SK-N-SH (cell line): Measurements from ENCODE around the gene JMJD1C. TPM values are rescaled to one million over a fixed set of nuclear protein-coding genes. Genes with fewer than 3 reads are reported as not detected.

Source experiments
- CTCF ChIA-PET: fragments of 300-600, 350-600 bp; formaldehyde crosslinking; extraction: SDS; loops from one replicate; lab custom pipeline; 2021; lab: Yijun Ruan, JAX
- POLR2A ChIA-PET: fragments of 350-600 bp; sonication (Branson Sonifier 250); formaldehyde crosslinking; extraction: SDS; loops from one replicate; lab custom pipeline; 2020; ENCODE audit warnings: antibody characterized with exemption, inconsistent platforms; lab: Yijun Ruan, JAX
- DNase-seq: peaks from one replicate; pipeline ENCODE4 v3.0.0; 2012
- H2AFZ ChIP-seq: fragments of 200-600 bp; sonication (generic); 2 replicates; pipeline ENCODE4 v1.8.1; 2016; ENCODE audit warnings: antibody characterized with exemption, mild to moderate bottlenecking, low read depth
- H3F3A ChIP-seq: fragments of 200-600 bp; sonication (generic); replicated peaks from 2 replicates; pipeline ENCODE3; 2016; ENCODE audit warnings: antibody characterized with exemption, mild to moderate bottlenecking; ENCODE audit not compliant: insufficient read depth
- H3K27ac ChIP-seq, 2 experiments: fragments of 200-500 bp in 1 of 2; fragments of 200-600 bp in 1 of 2; sonication (Bioruptor generic) in 1 of 2; sonication (generic), shearing (Covaris generic) in 1 of 2; 2 replicates each; pipeline versions ENCODE4 v1.5.1 to v1.6.1; 2014 to 2016; ENCODE audit warnings: low read depth in 2 of 2, inconsistent platforms in 1 of 2, low read length in 1 of 2, mild to moderate bottlenecking in 1 of 2, mixed read lengths in 1 of 2
- H3K27me3 ChIP-seq: fragments of 200-600 bp; sonication (generic), shearing (Covaris generic); 2 replicates; pipeline ENCODE4 v1.6.1; 2016; ENCODE audit warnings: mixed run types; ENCODE audit not compliant: insufficient read depth
- H3K36me3 ChIP-seq, 2 experiments: fragments of 200-500 bp in 1 of 2; fragments of 200-600 bp in 1 of 2; sonication (Bioruptor generic) in 1 of 2; sonication (generic) in 1 of 2; replicated peaks in 1 of 2; 2 replicates each; pipeline versions ENCODE3 to v1.5.1; 2014 to 2016; ENCODE audit warnings: low read length in 1 of 2, mild to moderate bottlenecking in 1 of 2; ENCODE audit not compliant: insufficient read depth in 2 of 2, control insufficient read depth in 1 of 2
- H3K4me1 ChIP-seq, 2 experiments: fragments of 200-500 bp in 1 of 2; fragments of 200-600 bp in 1 of 2; sonication (Bioruptor generic) in 1 of 2; sonication (generic), shearing (Covaris generic) in 1 of 2; 2 replicates each; pipeline versions ENCODE4 v1.5.1 to v1.6.1; 2014 to 2016; ENCODE audit warnings: low read depth in 1 of 2, low read length in 1 of 2, mixed run types in 1 of 2; ENCODE audit not compliant: insufficient read depth in 2 of 2, control insufficient read depth in 1 of 2
- H3K4me2 ChIP-seq: fragments of 200-600 bp; sonication (generic), shearing (Covaris generic); 2 replicates; pipeline ENCODE4 v1.6.1; 2017; ENCODE audit warnings: mixed run types
- H3K4me3 ChIP-seq, 2 experiments: fragments of 200-500 bp in 1 of 2; fragments of 200-600 bp in 1 of 2; sonication (Bioruptor generic) in 1 of 2; sonication (generic), shearing (Covaris generic) in 1 of 2; 2 replicates each; pipeline versions ENCODE4 v1.5.1 to v1.8.1; 2014 to 2016; ENCODE audit warnings: low read depth in 2 of 2, inconsistent platforms in 1 of 2, low read length in 1 of 2, mild to moderate bottlenecking in 1 of 2, mixed read lengths in 1 of 2, moderate library complexity in 1 of 2
- H3K79me2 ChIP-seq: fragments of 200-600 bp; sonication (generic); 2 replicates; pipeline ENCODE4 v1.8.1; 2017; ENCODE audit warnings: mild to moderate bottlenecking; ENCODE audit not compliant: insufficient read depth
- H3K9ac ChIP-seq: fragments of 200-600 bp; sonication (generic); 2 replicates; pipeline ENCODE4 v1.6.1; 2017; ENCODE audit warnings: mixed run types
- H3K9me2 ChIP-seq: fragments of 200-600 bp; sonication (generic); 2 replicates; pipeline ENCODE4 v1.6.1; 2017; ENCODE audit warnings: mixed run types
- H3K9me3 ChIP-seq: fragments of 200-600 bp; sonication (generic); 2 replicates; pipeline ENCODE4 v1.6.1; 2017; ENCODE audit warnings: mixed run types, mild to moderate bottlenecking, moderate library complexity
- H4K20me1 ChIP-seq: fragments of 200-600 bp; sonication (generic); 2 replicates; pipeline ENCODE4 v1.6.1; 2017; ENCODE audit warnings: mild to moderate bottlenecking, mixed run types; ENCODE audit not compliant: insufficient read depth
- EP300 ChIP-seq, 2 experiments: IDR thresholded peaks; 2 replicates each; pipeline versions ENCODE4 v1.4.0 to v1.6.1; 2012; ENCODE audit warnings: borderline replicate concordance in 1 of 2, low read depth in 1 of 2, low read length in 1 of 2
- FOXJ3 ChIP-seq: sonication (generic); formaldehyde crosslinking; IDR thresholded peaks from 2 replicates; pipeline ENCODE4 v1.5.1; 2020; ENCODE audit warnings: mild to moderate bottlenecking, missing genetic modification reagents
- NFIC ChIP-seq: IDR thresholded peaks from 2 replicates; pipeline ENCODE4 v1.4.0; 2012; ENCODE audit warnings: borderline replicate concordance
- NRF1 ChIP-seq: IDR thresholded peaks from 2 replicates; pipeline ENCODE4 v1.6.1; 2012; ENCODE audit warnings: low read depth, mild to moderate bottlenecking, low read length
- RAD21 ChIP-seq: IDR thresholded peaks from 2 replicates; pipeline ENCODE4 v1.6.1; 2012; ENCODE audit warnings: mild to moderate bottlenecking, low read length
- RFX5 ChIP-seq: IDR thresholded peaks from 2 replicates; pipeline ENCODE4 v1.6.1; 2012; ENCODE audit warnings: mild to moderate bottlenecking, improper control_type of control experiment, low read length
- RXRA ChIP-seq: IDR thresholded peaks from 2 replicates; pipeline ENCODE4 v1.4.0; 2012; ENCODE audit warnings: low read depth, mild to moderate bottlenecking, borderline replicate concordance
- SIN3A ChIP-seq: IDR thresholded peaks from 2 replicates; pipeline ENCODE4 v1.6.1; 2012; ENCODE audit warnings: low read depth, mild to moderate bottlenecking, low read length, moderate library complexity, borderline replicate concordance
- SMC3 ChIP-seq: IDR thresholded peaks from 2 replicates; pipeline ENCODE4 v1.6.1; 2012; ENCODE audit warnings: low read depth, low read length, improper control_type of control experiment
- TCF12 ChIP-seq: IDR thresholded peaks from 2 replicates; pipeline ENCODE4 v1.4.0; 2012
- WGBS: methylation state at CpG from one replicate; pipeline ENCODE4 v1.1.6; 2017; ENCODE audit warnings: low lambda C conversion rate; 5-methylcytosine and 5-hydroxymethylcytosine counted together
- polyA plus RNA-seq, 3 experiments: library from polyadenylated mRNA; depleted of rRNA; stranded (reverse); fragments of >200 nt; gene quantifications; 2 replicates each; pipeline ENCODE4 v1.2.3, GENCODE V29; 2012
- TF ChIP-seq, protein P1 (sequence below): IDR thresholded peaks from 2 replicates; pipeline ENCODE4 v1.6.1; 2012; ENCODE audit warnings: mild to moderate bottlenecking, low read depth, low read length, moderate library complexity
- TF ChIP-seq, protein P2 (sequence below): fragments of 150-350 bp; IDR thresholded peaks from 2 replicates; pipeline ENCODE4 v1.6.1; 2016; ENCODE audit warnings: mild to moderate bottlenecking, low read depth, low read length
- TF ChIP-seq, protein P3 (sequence below): fragments of 200-600 bp; sonication (generic); IDR thresholded peaks from 2 replicates; pipeline ENCODE4 v1.6.1; 2017; ENCODE audit warnings: antibody characterized with exemption, mild to moderate bottlenecking, moderate library complexity

JMJD1C gene
- polyA plus RNA-seq, 1 of the 3 experiments (the other 2 are of a cell fraction): 11.7 TPM

DNA sequence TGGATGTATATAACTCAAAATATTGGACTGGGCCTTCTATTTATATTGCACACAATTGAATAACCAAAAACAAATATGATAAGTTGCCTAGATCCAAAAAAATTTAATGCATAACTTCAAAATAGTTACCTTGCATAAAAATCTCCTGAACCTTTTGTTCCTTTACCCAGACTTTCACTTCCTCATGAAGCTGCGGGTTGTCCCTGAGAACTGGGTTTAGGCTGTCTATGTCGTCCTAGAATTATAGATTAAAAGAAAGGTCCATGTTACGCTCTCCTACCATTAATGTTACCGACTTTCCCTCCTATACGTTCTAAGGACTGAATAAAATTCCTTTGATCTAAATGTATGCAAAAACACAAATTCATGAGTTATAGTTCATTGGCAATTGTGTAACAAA, 246.0 kb downstream of the JMJD1C start (continued):
- TF ChIP-seq, protein P1, sequence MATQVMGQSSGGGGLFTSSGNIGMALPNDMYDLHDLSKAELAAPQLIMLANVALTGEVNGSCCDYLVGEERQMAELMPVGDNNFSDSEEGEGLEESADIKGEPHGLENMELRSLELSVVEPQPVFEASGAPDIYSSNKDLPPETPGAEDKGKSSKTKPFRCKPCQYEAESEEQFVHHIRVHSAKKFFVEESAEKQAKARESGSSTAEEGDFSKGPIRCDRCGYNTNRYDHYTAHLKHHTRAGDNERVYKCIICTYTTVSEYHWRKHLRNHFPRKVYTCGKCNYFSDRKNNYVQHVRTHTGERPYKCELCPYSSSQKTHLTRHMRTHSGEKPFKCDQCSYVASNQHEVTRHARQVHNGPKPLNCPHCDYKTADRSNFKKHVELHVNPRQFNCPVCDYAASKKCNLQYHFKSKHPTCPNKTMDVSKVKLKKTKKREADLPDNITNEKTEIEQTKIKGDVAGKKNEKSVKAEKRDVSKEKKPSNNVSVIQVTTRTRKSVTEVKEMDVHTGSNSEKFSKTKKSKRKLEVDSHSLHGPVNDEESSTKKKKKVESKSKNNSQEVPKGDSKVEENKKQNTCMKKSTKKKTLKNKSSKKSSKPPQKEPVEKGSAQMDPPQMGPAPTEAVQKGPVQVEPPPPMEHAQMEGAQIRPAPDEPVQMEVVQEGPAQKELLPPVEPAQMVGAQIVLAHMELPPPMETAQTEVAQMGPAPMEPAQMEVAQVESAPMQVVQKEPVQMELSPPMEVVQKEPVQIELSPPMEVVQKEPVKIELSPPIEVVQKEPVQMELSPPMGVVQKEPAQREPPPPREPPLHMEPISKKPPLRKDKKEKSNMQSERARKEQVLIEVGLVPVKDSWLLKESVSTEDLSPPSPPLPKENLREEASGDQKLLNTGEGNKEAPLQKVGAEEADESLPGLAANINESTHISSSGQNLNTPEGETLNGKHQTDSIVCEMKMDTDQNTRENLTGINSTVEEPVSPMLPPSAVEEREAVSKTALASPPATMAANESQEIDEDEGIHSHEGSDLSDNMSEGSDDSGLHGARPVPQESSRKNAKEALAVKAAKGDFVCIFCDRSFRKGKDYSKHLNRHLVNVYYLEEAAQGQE: no peak

DNA sequence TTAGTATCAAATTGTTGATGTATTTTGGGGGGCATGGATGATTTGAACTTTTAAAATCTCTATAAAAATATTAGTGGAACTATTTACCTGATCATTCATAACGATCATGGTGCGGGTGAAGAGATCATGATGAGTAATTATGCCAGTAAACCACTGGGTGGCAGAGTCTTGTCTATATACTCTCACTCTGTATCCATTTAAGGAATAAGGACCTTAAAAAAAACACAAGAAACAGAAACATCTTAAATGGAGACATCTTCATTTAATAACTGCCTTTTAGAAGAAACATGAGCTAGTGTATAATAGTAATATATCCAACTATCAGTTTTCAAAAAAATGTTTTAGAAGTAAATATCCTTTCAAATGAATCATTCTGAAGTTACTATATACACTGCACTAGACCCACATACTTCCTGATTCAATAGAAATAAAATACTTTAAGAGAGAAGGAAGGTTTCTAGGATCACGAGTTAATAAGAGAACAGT, 248.6 kb downstream of the JMJD1C start:
- no peaks in the 10 kb centered on the region for H3K9me3 ChIP-seq
- DNase-seq: peak; percentile 54

DNA sequence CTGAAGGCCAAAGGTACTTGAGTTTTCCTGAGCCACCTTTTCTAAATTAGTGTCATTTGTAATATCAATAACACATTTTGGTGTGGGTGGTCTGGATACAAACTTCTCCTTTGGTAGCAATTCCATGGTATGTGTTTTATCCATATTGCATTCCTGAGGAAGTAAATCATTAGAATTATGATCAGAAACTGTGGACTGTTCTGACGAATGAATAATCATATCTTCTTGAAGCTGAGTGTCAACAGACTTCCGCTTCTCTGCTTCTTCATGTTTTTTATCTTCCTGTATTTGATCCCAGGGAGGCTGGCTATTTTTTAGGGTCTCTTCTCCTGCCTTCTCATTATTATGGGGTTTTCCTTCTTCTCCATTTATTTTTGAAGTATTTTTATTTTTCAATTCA, 251.2 kb downstream of the JMJD1C start:
- no peaks in the 10 kb centered on the region for H3K27me3 ChIP-seq
- H3K9ac ChIP-seq: no peak overlapping the region
- H4K20me1 ChIP-seq: peaks cover 19% of the 10 kb centered on the region
- no peak overlapping the region for H3K4me3 ChIP-seq
- ChIA-PET CTCF (interaction anchor here (1.1 to 5.0 kb wide), 4 partner anchors 12 to 507 kb away, joined by 3 to 44 read pairs (median 6); no protein-coding TSS in a partner anchor), POLR2A (no interaction called here)
- H3K4me2 ChIP-seq: 0 out of 2 replicates have a peak overlapping the region, but pooled peaks have one; percentile 7
- TF ChIP-seq TCF12 (0 out of 2 replicates have a peak, but pooled peaks have one; percentile 8), EP300 (IDR thresholded peaks at IDR 0.05; ENCODE audit: borderline replicate concordance in 1 of 2, low read depth in 1 of 2, low read length in 1 of 2) (no peak), RXRA (no peak), NFIC (no peak)
- TF ChIP-seq, protein P2, sequence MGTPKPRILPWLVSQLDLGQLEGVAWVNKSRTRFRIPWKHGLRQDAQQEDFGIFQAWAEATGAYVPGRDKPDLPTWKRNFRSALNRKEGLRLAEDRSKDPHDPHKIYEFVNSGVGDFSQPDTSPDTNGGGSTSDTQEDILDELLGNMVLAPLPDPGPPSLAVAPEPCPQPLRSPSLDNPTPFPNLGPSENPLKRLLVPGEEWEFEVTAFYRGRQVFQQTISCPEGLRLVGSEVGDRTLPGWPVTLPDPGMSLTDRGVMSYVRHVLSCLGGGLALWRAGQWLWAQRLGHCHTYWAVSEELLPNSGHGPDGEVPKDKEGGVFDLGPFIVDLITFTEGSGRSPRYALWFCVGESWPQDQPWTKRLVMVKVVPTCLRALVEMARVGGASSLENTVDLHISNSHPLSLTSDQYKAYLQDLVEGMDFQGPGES: no peak
- H3K4me1 ChIP-seq: peaks cover 10 to 22% of the 10 kb centered on the region in 2 experiments; a peak in 3 of 4 replicates
- peaks cover 83% of the 10 kb centered on the region for H3K79me2 ChIP-seq
- H3K9me2 ChIP-seq: no peaks in the 10 kb centered on the region
- H3K27ac ChIP-seq: peak overlapping the region; percentile 53 to 58
- no peaks in the 10 kb centered on the region for H3K9me3 ChIP-seq
- 72% methylated on average over 2 of the region's 2 CpGs for WGBS
- H3K36me3 ChIP-seq: peaks cover 39 to 51% of the 10 kb centered on the region in 2 experiments
- peaks cover 20% of the 10 kb centered on the region for H3F3A ChIP-seq
- H2AFZ ChIP-seq: no peak overlapping the region
- DNase-seq: no peak

More for the DNA sequence above, 248.6 kb downstream of the JMJD1C start:
- ChIA-PET POLR2A (interaction anchor here (0.6 kb wide), 1 partner anchor 246 kb away, joined by 4 read pairs; no protein-coding TSS in a partner anchor), CTCF (interaction anchor here (0.7 to 5.0 kb wide), 35 partner anchors 8 to 555 kb away, joined by 3 to 44 read pairs (median 4); no protein-coding TSS in a partner anchor)
- peak overlapping the region in 1 of 2 experiments; percentile 1; a peak in 1 of 4 replicates for H3K4me3 ChIP-seq
- peaks cover 33 to 41% of the 10 kb centered on the region in 2 experiments for H3K36me3 ChIP-seq
- peaks cover 13% of the 10 kb centered on the region for H3F3A ChIP-seq
- H3K9me2 ChIP-seq: no peaks in the 10 kb centered on the region
- peaks cover 18% of the 10 kb centered on the region; the same call in 1 of the 2 replicates for H4K20me1 ChIP-seq
- H3K4me1 ChIP-seq: peaks cover 5 to 11% of the 10 kb centered on the region in 2 experiments; a peak in 3 of 4 replicates
- H3K9ac ChIP-seq: no peak overlapping the region
- H3K27ac ChIP-seq: peak overlapping the region; percentile 58 to 71; a peak in 3 of 4 replicates
- H2AFZ ChIP-seq: no peak overlapping the region
- WGBS: 8% methylated on average over 3 of the region's 3 CpGs
- H3K4me2 ChIP-seq: 0 out of 2 replicates have a peak overlapping the region, but pooled peaks have one; percentile 9
- no peaks in the 10 kb centered on the region for H3K27me3 ChIP-seq
- peaks cover 83% of the 10 kb centered on the region for H3K79me2 ChIP-seq
- peak; percentile 57 for TF ChIP-seq SMC3
- no peak for TF ChIP-seq SIN3A
- TF ChIP-seq, protein P3, sequence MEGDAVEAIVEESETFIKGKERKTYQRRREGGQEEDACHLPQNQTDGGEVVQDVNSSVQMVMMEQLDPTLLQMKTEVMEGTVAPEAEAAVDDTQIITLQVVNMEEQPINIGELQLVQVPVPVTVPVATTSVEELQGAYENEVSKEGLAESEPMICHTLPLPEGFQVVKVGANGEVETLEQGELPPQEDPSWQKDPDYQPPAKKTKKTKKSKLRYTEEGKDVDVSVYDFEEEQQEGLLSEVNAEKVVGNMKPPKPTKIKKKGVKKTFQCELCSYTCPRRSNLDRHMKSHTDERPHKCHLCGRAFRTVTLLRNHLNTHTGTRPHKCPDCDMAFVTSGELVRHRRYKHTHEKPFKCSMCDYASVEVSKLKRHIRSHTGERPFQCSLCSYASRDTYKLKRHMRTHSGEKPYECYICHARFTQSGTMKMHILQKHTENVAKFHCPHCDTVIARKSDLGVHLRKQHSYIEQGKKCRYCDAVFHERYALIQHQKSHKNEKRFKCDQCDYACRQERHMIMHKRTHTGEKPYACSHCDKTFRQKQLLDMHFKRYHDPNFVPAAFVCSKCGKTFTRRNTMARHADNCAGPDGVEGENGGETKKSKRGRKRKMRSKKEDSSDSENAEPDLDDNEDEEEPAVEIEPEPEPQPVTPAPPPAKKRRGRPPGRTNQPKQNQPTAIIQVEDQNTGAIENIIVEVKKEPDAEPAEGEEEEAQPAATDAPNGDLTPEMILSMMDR: peak; percentile 78
- no peak for TF ChIP-seq FOXJ3 (CRISPR knock-in tag)
- TF ChIP-seq RAD21: peak; percentile 81
- TF ChIP-seq NRF1: no peak
- no peak for TF ChIP-seq RFX5
